SH-SY5Y (cell line): ENCODE data around the gene NRG3.

Experiments
- GATA2 ChIP-seq: IDR thresholded peaks from 2 replicates; pipeline ENCODE4 v1.6.1; 2011; ENCODE audit warnings: mild to moderate bottlenecking, low read depth, low read length
- GATA3 ChIP-seq: IDR thresholded peaks from 2 replicates; pipeline ENCODE4 v1.6.1; 2011; ENCODE audit warnings: low read depth, mild to moderate bottlenecking, low read length, moderate library complexity

Gene NRG3

GRCh38 chr10:82468453-82468852 lies 593.5 kb downstream of the NRG3 start:
- no peak for TF ChIP-seq GATA2
- no peak for TF ChIP-seq GATA3

GRCh38 chr10:82472406-82473335 lies 597.7 kb downstream of the NRG3 start:
- TF ChIP-seq GATA3 (no peak), GATA2 (no peak)

GRCh38 chr10:82477776-82478175 lies 602.8 kb downstream of the NRG3 start:
- no peak for TF ChIP-seq GATA2
- no peak for TF ChIP-seq GATA3

- TF ChIP-seq GATA3 (no peak), GATA2 (no peak)
These were observed 617.7 kb downstream of the NRG3 start for GRCh38 chr10:82492647-82493046.

GRCh38 chr10:82496114-82496513 lies 621.1 kb downstream of the NRG3 start:
- TF ChIP-seq GATA3 (no peak), GATA2 (no peak)

GRCh38 chr10:82497439-82497838 lies 622.4 kb downstream of the NRG3 start:
- TF ChIP-seq GATA3 (no peak), GATA2 (no peak)

- TF ChIP-seq GATA3, result no peak
- TF ChIP-seq GATA2, result no peak
These were observed 624.0 kb downstream of the NRG3 start for GRCh38 chr10:82498976-82499375.

GRCh38 chr10:82505009-82505408 lies 630.0 kb downstream of the NRG3 start:
- TF ChIP-seq GATA3, result no peak
- TF ChIP-seq GATA2, result no peak

- no peak for TF ChIP-seq GATA2
- TF ChIP-seq GATA3, result no peak
These were observed 631.8 kb downstream of the NRG3 start for GRCh38 chr10:82506680-82507376.

- TF ChIP-seq GATA2 (no peak), GATA3 (no peak)
These were observed 640.3 kb downstream of the NRG3 start for GRCh38 chr10:82515256-82515655.

GRCh38 chr10:82529062-82529461 lies 654.1 kb downstream of the NRG3 start:
- TF ChIP-seq GATA3, result no peak
- TF ChIP-seq GATA2, result no peak

GRCh38 chr10:82535457-82535856 lies 660.5 kb downstream of the NRG3 start:
- TF ChIP-seq GATA2 (no peak), GATA3 (no peak)

- no peak for TF ChIP-seq GATA2
- TF ChIP-seq GATA3, result no peak
These were observed 661.7 kb downstream of the NRG3 start for GRCh38 chr10:82536668-82537067.

- TF ChIP-seq GATA3, result no peak
- TF ChIP-seq GATA2, result no peak
These were observed 663.3 kb downstream of the NRG3 start for GRCh38 chr10:82538272-82538671.

GRCh38 chr10:82543631-82544030 lies 668.6 kb downstream of the NRG3 start:
- TF ChIP-seq GATA3, result no peak
- TF ChIP-seq GATA2, result no peak
